ENCODE data around the gene NTRK2. TPM values are rescaled to one million over a fixed set of nuclear protein-coding genes. Genes with fewer than 3 reads are reported as not detected.

The NTRK2 gene
- total RNA-seq, 2 donors from 2014 or later: 11.9 to 30.1 TPM

- Histone ChIP-seq H3K9me3 (no peaks in the 10 kb centered on the region), H3K4me1 (no peaks in the 10 kb centered on the region), H3K36me3 (no peaks in the 10 kb centered on the region), H3K27me3 (no peaks in the 10 kb centered on the region), H3K27ac (no peak overlapping the region), H3K4me3 (no peak overlapping the region)
- DNase-seq (ENCODE audit: low spot score): no peak
- no peak for TF ChIP-seq CTCF (IDR thresholded peaks at IDR 0.05)
These were observed 123.7 kb downstream of the NTRK2 start for GRCh38 chr9:84793251-84793650.

- Histone ChIP-seq H3K4me3 (no peak overlapping the region), H3K27me3 (no peaks in the 10 kb centered on the region), H3K9me3 (no peaks in the 10 kb centered on the region), H3K4me1 (no peaks in the 10 kb centered on the region), H3K36me3 (no peaks in the 10 kb centered on the region), H3K27ac (no peak overlapping the region)
- TF ChIP-seq CTCF (IDR thresholded peaks at IDR 0.05): no peak
- no peak for DNase-seq (ENCODE audit: low spot score)
These were observed 125.6 kb downstream of the NTRK2 start for GRCh38 chr9:84794981-84795637.

- Histone ChIP-seq H3K4me3 (no peak overlapping the region), H3K9me3 (no peaks in the 10 kb centered on the region), H3K36me3 (no peaks in the 10 kb centered on the region), H3K4me1 (no peaks in the 10 kb centered on the region), H3K27ac (no peak overlapping the region), H3K27me3 (no peaks in the 10 kb centered on the region)
- no peak for TF ChIP-seq CTCF (IDR thresholded peaks at IDR 0.05)
- no peak for DNase-seq (ENCODE audit: low spot score)
These were observed 126.9 kb downstream of the NTRK2 start for GRCh38 chr9:84796404-84796803.

GRCh38 chr9:84799251-84799650, 129.7 kb downstream of the NTRK2 start:
- H3K4me3 ChIP-seq: no peak overlapping the region
- DNase-seq (ENCODE audit: low spot score): no peak
- no peak for TF ChIP-seq CTCF (IDR thresholded peaks at IDR 0.05)
- no peak overlapping the region for H3K27ac ChIP-seq
- H3K27me3 ChIP-seq: no peaks in the 10 kb centered on the region
- H3K4me1 ChIP-seq: no peaks in the 10 kb centered on the region
- H3K36me3 ChIP-seq: no peaks in the 10 kb centered on the region
- H3K9me3 ChIP-seq: no peaks in the 10 kb centered on the region

- Histone ChIP-seq H3K27ac (no peak overlapping the region), H3K4me3 (no peak overlapping the region), H3K27me3 (no peaks in the 10 kb centered on the region), H3K4me1 (no peaks in the 10 kb centered on the region), H3K9me3 (no peaks in the 10 kb centered on the region), H3K36me3 (no peaks in the 10 kb centered on the region)
- no peak for DNase-seq (ENCODE audit: low spot score)
- TF ChIP-seq CTCF (IDR thresholded peaks at IDR 0.05): no peak
These were observed 135.6 kb downstream of the NTRK2 start for GRCh38 chr9:84804951-84805694.
